ENCODE measurements around the gene NUP93.
"Not testable (repeated sequence)": the region's sequence is repeated elsewhere in the genome, so short reads cannot be mapped to it uniquely, and the experiment has no call there.

Gene NUP93

DNA sequence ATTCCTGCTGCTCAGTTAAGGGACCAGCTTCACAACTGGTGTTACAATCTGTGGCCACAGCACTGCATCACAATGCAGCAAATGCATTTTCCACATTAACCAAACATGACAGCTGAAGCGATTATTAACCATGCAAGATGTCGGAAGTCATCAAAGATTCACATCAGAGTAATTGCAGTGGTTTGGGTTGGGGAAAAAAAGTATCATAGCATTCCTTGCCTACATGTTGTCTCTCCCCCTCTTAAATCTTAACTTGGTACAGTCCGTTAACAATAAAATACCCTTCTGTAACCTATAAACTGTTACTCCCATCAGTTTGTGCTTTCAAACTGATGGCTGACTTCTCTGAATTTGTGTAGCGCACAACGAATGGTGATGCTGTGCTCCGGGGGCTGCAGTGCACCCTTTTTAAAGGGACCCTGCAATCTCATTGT, 51.6 kb downstream of the NUP93 start:
- no peak for DNase-seq

- DNase-seq, result no peak
These were observed 53.4 kb downstream of the NUP93 start for GRCh38 chr16:56783344-56783743.

DNA sequence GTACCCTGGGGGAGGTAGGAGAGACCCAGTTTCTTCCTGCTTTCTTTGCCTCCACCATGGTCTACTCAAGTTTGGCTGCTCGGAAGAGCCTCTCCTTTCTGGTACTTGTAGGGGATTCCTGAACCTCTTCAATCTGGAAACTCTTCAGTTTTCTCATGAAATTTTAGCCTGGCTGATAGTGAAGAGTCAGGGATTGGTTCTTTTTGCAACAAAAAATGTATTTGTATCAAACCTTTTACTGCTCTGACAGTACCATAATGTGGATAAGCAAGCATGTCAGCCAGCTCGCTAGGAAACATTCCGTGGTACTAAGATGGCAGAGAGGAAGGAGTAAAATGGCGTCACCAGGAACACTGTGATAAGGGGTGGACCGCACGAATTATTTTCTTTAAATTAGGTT, 55.4 kb downstream of the NUP93 start:
- no peak for DNase-seq

DNA sequence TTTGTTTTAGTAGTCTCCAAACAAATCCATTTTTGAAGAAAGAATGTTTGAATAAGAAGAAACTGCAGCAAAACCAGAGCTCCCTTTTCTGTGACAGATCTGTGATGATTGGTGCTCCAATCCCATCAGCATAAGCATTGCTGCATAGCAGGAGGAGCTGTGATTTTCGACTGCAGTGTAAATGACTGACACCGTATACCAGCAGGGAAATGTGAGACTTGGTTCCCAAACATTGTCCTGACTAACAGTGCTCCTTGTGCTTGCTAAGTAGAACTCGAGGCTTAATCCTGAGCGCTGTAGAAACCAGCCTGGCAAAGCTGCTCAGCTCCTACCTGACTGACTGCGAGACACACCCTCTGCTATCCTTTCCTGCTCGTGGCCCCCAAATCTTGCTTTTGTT, 57.2 kb downstream of the NUP93 start:
- no peak for DNase-seq

DNA sequence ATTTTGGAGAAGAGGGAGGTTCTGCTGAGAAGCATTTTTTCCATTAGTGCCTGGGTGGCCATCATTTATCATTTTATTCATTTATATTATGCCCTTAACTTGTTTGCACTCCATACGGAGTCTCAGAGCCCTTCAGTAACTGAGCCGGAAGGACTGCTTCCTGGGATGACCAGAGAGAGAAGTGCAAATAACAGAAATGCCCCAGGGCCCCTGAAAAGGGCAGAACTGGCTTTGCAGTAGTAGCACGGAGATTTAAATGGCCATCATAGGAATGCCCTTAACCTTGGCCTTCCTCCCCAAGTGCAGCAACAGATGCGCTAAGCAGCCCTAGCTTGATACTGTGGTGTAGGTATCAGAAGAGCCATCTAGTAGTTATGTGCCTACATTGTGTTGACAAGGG, 58.5 kb downstream of the NUP93 start:
- no peak for DNase-seq

- no peak for DNase-seq
These were observed 59.4 kb downstream of the NUP93 start for GRCh38 chr16:56789360-56789759.

DNA sequence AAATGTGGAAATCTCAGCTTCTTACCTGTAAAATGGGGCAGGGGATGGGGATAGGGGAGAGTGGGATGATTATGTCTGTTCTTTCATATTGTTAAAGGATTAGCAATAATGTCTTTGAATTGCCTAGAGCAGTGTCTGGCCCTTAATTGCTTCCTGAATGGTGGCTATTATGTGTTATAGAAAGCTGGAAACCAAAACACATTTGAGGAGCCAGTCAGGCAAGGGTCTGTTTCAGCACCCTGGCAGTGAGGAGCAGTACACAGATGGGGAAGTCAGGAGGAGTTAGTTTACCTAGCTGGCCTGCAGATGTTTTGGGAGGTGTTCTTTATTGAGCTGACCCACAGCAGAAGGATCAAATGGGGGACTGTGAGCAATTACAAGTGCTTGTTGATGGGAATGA, 63.0 kb downstream of the NUP93 start:
- no peak for DNase-seq

DNA sequence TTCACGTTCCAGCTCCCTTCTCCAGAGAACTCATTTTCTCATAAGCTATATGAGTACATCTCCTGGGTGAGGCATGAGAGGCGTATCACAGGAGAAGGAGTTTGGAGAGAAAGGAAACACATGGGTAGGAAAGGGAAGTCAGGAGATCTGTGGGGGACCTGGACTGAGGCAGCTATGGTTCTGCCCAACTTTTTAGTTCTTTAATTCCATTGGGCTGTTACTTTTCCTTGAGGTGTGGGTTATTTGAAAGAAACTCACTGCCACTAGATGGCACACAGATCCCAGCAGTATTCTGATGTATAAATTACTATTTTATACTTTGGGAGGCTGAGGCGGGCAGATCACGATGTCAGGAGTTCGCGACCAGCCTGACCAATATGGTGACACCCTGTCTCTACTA, 63.6 kb downstream of the NUP93 start:
- no peak for DNase-seq

GRCh38 chr16:56795011-56795410, 65.1 kb downstream of the NUP93 start:
- DNase-seq, result no peak

DNA sequence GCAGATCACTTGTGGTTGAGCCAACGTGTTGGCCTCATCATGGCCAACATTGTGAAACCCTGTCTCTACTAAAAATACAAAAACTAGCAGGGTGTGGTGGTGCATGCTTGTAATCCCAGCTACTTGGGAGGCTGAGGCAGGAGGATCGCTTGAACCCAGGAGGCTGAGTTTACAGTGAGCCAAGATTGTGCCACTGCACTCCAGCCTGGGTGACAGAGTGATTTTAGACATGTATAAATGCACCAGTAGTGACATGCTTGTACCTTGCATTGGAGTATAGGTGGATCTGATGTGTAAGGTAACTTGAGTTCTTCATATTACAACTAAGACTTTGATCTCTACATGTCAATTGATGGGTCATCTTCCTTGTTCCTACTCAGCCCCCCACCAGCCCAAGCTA, 67.1 kb downstream of the NUP93 start:
- DNase-seq, result not testable (repeated sequence)

GRCh38 chr16:56797861-56798260, 67.9 kb downstream of the NUP93 start:
- no peak for DNase-seq

GRCh38 chr16:56798955-56799354, 69.0 kb downstream of the NUP93 start:
- no peak for DNase-seq

- DNase-seq, result no peak
These were observed 70.4 kb downstream of the NUP93 start for GRCh38 chr16:56800355-56800754.

DNA sequence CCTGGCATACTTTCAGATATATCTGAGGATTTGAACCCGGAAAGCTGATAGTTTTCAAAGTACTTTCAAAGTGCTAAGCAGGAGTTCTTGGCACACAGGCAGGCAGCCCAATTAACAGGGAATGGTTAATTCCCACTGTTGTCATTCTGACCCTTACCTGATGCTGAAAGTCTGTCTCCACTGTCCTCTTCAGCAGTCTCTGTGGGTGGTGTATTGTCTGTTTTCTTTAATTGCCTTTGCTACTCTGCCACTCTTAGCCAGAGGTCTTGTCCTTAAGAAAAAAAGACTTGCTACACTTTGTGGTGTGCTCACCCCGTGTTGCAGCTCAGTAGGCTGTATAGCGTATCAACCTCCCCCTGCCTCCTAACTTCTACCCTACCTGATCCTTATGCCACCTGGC, 71.8 kb downstream of the NUP93 start:
- DNase-seq, result no peak

GRCh38 chr16:56807011-56807675, 77.2 kb downstream of the NUP93 start:
- DNase-seq, result no peak

GRCh38 chr16:56807676-56808067, 77.7 kb downstream of the NUP93 start:
- not testable (repeated sequence) for DNase-seq

DNA sequence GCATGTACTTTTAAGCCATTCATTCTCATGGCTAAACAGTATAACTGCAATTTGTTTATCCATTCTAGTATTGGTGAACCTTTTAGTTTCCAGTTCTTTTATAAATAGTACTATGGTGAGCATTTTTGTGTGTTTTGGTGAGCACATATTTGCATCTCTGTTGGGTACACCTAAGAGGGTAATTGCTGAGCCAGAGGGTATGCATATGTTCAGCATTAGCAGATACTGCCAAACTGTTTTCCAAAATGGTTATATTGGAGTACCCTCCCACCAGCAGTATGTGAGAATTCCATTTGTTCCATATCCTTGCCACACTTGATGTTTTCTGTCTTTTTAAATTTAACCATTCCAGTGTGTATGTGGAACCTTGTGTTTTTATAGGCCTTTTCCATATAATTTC, 81.0 kb downstream of the NUP93 start:
- DNase-seq, result no peak

GRCh38 chr16:56811602-56812001, 81.7 kb downstream of the NUP93 start:
- not testable (repeated sequence) for DNase-seq

DNA sequence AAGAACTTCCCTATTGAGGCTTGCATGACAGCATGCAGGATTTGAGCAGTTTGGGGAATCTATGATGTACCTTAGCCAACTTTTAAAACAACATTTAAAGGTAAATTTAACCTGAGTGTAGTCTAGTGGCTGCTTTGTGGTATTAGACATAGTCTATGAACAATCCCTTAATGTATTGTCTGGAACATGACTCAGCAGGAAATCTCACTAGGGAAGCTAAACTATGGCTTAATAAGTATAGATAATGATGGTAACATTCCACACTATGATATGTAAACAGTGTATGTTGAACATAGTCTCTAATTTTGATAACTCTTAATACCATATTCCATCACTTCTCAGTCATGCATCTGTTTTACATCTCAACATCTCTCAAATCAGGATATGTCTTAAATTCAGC, 83.0 kb downstream of the NUP93 start:
- DNase-seq, result no peak

- DNase-seq, result no peak
These were observed 84.9 kb downstream of the NUP93 start for GRCh38 chr16:56814537-56815432.

- no peak for DNase-seq
These were observed 85.8 kb downstream of the NUP93 start for GRCh38 chr16:56815721-56816120.

DNA sequence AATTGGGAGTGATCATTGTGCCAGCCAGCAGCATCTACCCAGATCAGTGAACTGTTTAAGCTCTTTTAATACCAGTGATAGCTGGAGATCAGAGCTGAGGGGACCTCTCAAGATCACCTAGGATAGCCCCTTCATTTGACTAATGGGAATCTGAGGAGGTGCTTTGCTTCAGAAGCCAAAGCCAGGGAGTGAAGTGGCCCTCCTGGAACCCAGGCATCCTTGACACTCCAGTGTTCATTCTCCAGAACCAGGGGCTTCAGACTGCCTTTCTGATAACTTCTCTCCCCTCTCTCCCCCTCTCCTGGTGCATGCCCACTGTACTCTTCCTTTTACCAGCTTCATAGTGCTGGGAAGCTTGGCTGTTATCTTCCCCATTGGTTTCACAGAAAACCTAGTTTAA, 87.1 kb downstream of the NUP93 start:
- DNase-seq, result no peak

- DNase-seq, result no peak
These were observed 88.0 kb downstream of the NUP93 start for GRCh38 chr16:56817938-56818337.

GRCh38 chr16:56823081-56823733, 93.3 kb downstream of the NUP93 start:
- no peak for DNase-seq

Data from activated CD4-positive, alpha-beta T cell treated with anti-CD3 and anti-CD28 coated beads, Interleukin-2, amount 50 U/mL, for 1 hour (primary cell).